Neural cell (in vitro differentiated cells): ENCODE data around the gene IL5RA.

Experiments
- EP300 ChIP-seq: fragments of 450-650 bp; conservative IDR thresholded peaks from 2 replicates; pipeline ENCODE4 v1.6.1; 2014; ENCODE audit warnings: antibody characterized with exemption, mild to moderate bottlenecking, moderate library complexity; ENCODE audit not compliant: poor library complexity, severe bottlenecking
- POLR2AphosphoS5 ChIP-seq: IDR thresholded peaks from 2 replicates; pipeline ENCODE4 v1.6.1; 2012
- RAD21 ChIP-seq: fragments of 450-650 bp; conservative IDR thresholded peaks from 2 replicates; pipeline ENCODE4 v1.6.1; 2014; ENCODE audit warnings: antibody characterized with exemption, mild to moderate bottlenecking, moderate library complexity
- SMC3 ChIP-seq: fragments of 450-650 bp; conservative IDR thresholded peaks from 2 replicates; pipeline ENCODE4 v1.6.1; 2014; ENCODE audit warnings: antibody characterized with exemption, mild to moderate bottlenecking, moderate library complexity; ENCODE audit not compliant: poor library complexity
- TF ChIP-seq, protein P1 (sequence below): fragments of 450-650 bp; IDR thresholded peaks from 2 replicates; pipeline ENCODE4 v1.5.1; 2014; ENCODE audit warnings: antibody characterized with exemption, mild to moderate bottlenecking, moderate library complexity; ENCODE audit not compliant: poor library complexity, severe bottlenecking

DNA sequence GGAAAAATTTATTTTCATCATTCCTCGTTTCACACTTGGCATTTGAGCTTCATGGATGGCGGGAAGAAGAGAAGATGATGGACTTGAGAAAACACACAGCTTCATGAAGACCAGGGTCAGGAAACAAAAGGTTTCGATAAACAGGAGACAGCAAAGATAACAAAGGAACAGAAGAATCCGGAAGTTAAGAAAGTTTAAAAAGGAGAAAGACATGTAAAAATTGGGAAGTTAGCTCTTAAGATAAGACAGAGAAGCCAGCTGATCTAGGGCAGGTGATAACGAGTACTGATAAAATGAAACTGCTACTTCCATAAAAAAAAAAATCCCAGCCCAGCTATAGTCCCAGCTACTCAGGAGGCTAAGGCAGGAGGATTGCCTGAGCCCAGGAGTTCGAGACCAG is 23.9 kb downstream of the IL5RA start:
- TF ChIP-seq, protein P1, sequence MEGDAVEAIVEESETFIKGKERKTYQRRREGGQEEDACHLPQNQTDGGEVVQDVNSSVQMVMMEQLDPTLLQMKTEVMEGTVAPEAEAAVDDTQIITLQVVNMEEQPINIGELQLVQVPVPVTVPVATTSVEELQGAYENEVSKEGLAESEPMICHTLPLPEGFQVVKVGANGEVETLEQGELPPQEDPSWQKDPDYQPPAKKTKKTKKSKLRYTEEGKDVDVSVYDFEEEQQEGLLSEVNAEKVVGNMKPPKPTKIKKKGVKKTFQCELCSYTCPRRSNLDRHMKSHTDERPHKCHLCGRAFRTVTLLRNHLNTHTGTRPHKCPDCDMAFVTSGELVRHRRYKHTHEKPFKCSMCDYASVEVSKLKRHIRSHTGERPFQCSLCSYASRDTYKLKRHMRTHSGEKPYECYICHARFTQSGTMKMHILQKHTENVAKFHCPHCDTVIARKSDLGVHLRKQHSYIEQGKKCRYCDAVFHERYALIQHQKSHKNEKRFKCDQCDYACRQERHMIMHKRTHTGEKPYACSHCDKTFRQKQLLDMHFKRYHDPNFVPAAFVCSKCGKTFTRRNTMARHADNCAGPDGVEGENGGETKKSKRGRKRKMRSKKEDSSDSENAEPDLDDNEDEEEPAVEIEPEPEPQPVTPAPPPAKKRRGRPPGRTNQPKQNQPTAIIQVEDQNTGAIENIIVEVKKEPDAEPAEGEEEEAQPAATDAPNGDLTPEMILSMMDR, result no peak
- no peak for TF ChIP-seq RAD21
- no peak for TF ChIP-seq SMC3
- TF ChIP-seq POLR2AphosphoS5, result no peak
- no peak for TF ChIP-seq EP300
